Measurements from ENCODE around the gene CBARP. TPM values are rescaled to one million over a fixed set of nuclear protein-coding genes. Genes with fewer than 3 reads are reported as not detected.

Gene CBARP
- total and polyA plus RNA-seq, 2 of the 13 experiments (the other 11 are each of a cell fraction or from before 2014, with no cell fraction given) = 1.2 to 1.4 TPM

GRCh38 chr19:1267477-1268225 is 29.8 kb upstream of the CBARP start:
- no peak overlapping the region for H3K27ac ChIP-seq (ENCODE audit: extremely low read length, insufficient read depth, low read length)
- no peaks in the 10 kb centered on the region for H3K27me3 ChIP-seq (ENCODE audit: control insufficient read depth in 1 of 2, insufficient read depth in 2 of 2, low read length in 2 of 2)
- intact Hi-C loops (cut with micrococcal nuclease; ENCODE audit: unreplicated experiment) (no loop called here), in situ Hi-C loops (cut with HindIII; ENCODE audit: extremely low pct_ligation_motif_present, low pct_unique_long_range_greater_than_20kb) (no loop called here)
- ChIA-PET CTCF (ENCODE audit: low intra/inter-chr PET ratio, low total read pairs) (interaction anchor here (0.7 to 3.8 kb wide), 4 partner anchors 15 to 24 kb away, joined by 4 to 60 read pairs (median 4); partner anchors contain the start of gene MIDN), POLR2A (interaction anchor here (0.5 to 11.5 kb wide), 3 partner anchors 13 to 237 kb away, joined by 3 to 668 read pairs (median 469); partner anchors contain the start of genes ATP5F1D, CBARP and MIDN)
- no TSS peak for BruUV-seq (replicated peaks)
- peak overlapping the region; percentile 73; the same call in 1 of the 2 replicates for H3K9ac ChIP-seq (ENCODE audit: insufficient read depth, low read depth, low read length)
- H3K36me3 ChIP-seq (replicated peaks in 1 of 2; ENCODE audit: control insufficient read depth in 1 of 2, insufficient read depth in 2 of 2, low read length in 2 of 2) = peaks cover 12 to 22% of the 10 kb centered on the region in 2 experiments
- H3K4me3 ChIP-seq (replicated peaks in 1 of 3; ENCODE audit: insufficient read depth in 1 of 3, low read depth in 2 of 3, low read length in 3 of 3) = peak overlapping the region; percentile 49 to 90 (median 58); a peak in 5 of 6 replicates
- WGBS (ENCODE audit: low lambda C conversion rate) = 61% methylated on average over 19 of the region's 35 CpGs
- H4K20me1 ChIP-seq (ENCODE audit: insufficient read depth, low read length) = peaks cover 27% of the 10 kb centered on the region
- H3K4me1 ChIP-seq (ENCODE audit: insufficient read depth, low read length) = peaks cover 76% of the 10 kb centered on the region
- ATAC-seq = no peak
- H3K79me2 ChIP-seq (ENCODE audit: insufficient read depth, low read length) = peaks cover 32% of the 10 kb centered on the region
- FAIRE-seq = no peak
- no peak overlapping the region for H2AFZ ChIP-seq (ENCODE audit: low read length)
- H3K9me3 ChIP-seq (ENCODE audit: low read length) = no peaks in the 10 kb centered on the region
- DNase-seq (ENCODE audit: low spot score) = no peak
- TF ChIP-seq FOXK1 (CRISPR knock-in tag; IDR thresholded peaks at IDR 0.05; ENCODE audit: borderline replicate concordance, low read depth) (no peak), HNRNPLL (IDR thresholded peaks at IDR 0.05; ENCODE audit: low read depth, low read length, poor library complexity, severe bottlenecking) (peak; percentile 9), ISX (CRISPR knock-in tag; conservative IDR thresholded peaks at IDR 0.05) (no peak), CEBPB (IDR thresholded peaks at IDR 0.05; ENCODE audit: borderline replicate concordance, low read depth, low read length) (peak; percentile 76), CEBPG (CRISPR knock-in tag; IDR thresholded peaks at IDR 0.05) (peak; percentile 36; the same call in 1 of the 2 replicates), KDM6A (CRISPR knock-in tag; IDR thresholded peaks at IDR 0.05; ENCODE audit: low read depth) (no peak), ZNF782 (CRISPR knock-in tag; IDR thresholded peaks at IDR 0.05; ENCODE audit: borderline replicate concordance) (no peak), ZNF24 (IDR thresholded peaks at IDR 0.05) (peak; percentile 85; the same call in 1 of the 2 replicates), BCL6 (CRISPR knock-in tag; IDR thresholded peaks at IDR 0.05) (no peak), HDAC1 (CRISPR knock-in tag; IDR thresholded peaks at IDR 0.05) (no peak), ZNF703 (CRISPR knock-in tag; IDR thresholded peaks at IDR 0.05; ENCODE audit: borderline replicate concordance) (no peak), ZNF605 (CRISPR knock-in tag; IDR thresholded peaks at IDR 0.05) (0 out of 2 replicates have a peak, but pooled peaks have one; percentile 31), ZNF749 (CRISPR knock-in tag; IDR thresholded peaks at IDR 0.05; ENCODE audit: borderline replicate concordance) (no peak)
- TF ChIP-seq, protein P1, sequence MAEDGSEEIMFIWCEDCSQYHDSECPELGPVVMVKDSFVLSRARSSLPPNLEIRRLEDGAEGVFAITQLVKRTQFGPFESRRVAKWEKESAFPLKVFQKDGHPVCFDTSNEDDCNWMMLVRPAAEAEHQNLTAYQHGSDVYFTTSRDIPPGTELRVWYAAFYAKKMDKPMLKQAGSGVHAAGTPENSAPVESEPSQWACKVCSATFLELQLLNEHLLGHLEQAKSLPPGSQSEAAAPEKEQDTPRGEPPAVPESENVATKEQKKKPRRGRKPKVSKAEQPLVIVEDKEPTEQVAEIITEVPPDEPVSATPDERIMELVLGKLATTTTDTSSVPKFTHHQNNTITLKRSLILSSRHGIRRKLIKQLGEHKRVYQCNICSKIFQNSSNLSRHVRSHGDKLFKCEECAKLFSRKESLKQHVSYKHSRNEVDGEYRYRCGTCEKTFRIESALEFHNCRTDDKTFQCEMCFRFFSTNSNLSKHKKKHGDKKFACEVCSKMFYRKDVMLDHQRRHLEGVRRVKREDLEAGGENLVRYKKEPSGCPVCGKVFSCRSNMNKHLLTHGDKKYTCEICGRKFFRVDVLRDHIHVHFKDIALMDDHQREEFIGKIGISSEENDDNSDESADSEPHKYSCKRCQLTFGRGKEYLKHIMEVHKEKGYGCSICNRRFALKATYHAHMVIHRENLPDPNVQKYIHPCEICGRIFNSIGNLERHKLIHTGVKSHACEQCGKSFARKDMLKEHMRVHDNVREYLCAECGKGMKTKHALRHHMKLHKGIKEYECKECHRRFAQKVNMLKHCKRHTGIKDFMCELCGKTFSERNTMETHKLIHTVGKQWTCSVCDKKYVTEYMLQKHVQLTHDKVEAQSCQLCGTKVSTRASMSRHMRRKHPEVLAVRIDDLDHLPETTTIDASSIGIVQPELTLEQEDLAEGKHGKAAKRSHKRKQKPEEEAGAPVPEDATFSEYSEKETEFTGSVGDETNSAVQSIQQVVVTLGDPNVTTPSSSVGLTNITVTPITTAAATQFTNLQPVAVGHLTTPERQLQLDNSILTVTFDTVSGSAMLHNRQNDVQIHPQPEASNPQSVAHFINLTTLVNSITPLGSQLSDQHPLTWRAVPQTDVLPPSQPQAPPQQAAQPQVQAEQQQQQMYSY (CRISPR knock-in tag; IDR thresholded peaks at IDR 0.05) = peak; percentile 52; the same call in 1 of the 2 replicates
- TF ChIP-seq, protein P2, sequence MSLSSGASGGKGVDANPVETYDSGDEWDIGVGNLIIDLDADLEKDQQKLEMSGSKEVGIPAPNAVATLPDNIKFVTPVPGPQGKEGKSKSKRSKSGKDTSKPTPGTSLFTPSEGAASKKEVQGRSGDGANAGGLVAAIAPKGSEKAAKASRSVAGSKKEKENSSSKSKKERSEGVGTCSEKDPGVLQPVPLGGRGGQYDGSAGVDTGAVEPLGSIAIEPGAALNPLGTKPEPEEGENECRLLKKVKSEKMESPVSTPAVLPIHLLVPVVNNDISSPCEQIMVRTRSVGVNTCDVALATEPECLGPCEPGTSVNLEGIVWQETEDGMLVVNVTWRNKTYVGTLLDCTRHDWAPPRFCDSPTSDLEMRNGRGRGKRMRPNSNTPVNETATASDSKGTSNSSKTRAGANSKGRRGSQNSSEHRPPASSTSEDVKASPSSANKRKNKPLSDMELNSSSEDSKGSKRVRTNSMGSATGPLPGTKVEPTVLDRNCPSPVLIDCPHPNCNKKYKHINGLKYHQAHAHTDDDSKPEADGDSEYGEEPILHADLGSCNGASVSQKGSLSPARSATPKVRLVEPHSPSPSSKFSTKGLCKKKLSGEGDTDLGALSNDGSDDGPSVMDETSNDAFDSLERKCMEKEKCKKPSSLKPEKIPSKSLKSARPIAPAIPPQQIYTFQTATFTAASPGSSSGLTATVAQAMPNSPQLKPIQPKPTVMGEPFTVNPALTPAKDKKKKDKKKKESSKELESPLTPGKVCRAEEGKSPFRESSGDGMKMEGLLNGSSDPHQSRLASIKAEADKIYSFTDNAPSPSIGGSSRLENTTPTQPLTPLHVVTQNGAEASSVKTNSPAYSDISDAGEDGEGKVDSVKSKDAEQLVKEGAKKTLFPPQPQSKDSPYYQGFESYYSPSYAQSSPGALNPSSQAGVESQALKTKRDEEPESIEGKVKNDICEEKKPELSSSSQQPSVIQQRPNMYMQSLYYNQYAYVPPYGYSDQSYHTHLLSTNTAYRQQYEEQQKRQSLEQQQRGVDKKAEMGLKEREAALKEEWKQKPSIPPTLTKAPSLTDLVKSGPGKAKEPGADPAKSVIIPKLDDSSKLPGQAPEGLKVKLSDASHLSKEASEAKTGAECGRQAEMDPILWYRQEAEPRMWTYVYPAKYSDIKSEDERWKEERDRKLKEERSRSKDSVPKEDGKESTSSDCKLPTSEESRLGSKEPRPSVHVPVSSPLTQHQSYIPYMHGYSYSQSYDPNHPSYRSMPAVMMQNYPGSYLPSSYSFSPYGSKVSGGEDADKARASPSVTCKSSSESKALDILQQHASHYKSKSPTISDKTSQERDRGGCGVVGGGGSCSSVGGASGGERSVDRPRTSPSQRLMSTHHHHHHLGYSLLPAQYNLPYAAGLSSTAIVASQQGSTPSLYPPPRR (CRISPR knock-in tag; IDR thresholded peaks at IDR 0.05; ENCODE audit: borderline replicate concordance) = 0 out of 2 replicates have a peak, but pooled peaks have one; percentile 0
- H3K4me2 ChIP-seq (ENCODE audit: low read depth, low read length) = peak overlapping the region; percentile 92
